NT2/D1 (cell line): ENCODE measurements around the gene PNPO.

Source experiments
- SUZ12 ChIP-seq: IDR thresholded peaks from 2 replicates; pipeline ENCODE4 v1.6.1; 2011; ENCODE audit not compliant: insufficient read length, insufficient read depth; ENCODE audit errors: extremely low read depth
- YY1 ChIP-seq: IDR thresholded peaks from 2 replicates; pipeline ENCODE4 v1.6.1; 2011; ENCODE audit not compliant: insufficient read length, insufficient read depth
- ZNF274 ChIP-seq: IDR thresholded peaks from 2 replicates; pipeline ENCODE4 v1.6.1; 2011; ENCODE audit warnings: mild to moderate bottlenecking, low read depth, low read length

DNA sequence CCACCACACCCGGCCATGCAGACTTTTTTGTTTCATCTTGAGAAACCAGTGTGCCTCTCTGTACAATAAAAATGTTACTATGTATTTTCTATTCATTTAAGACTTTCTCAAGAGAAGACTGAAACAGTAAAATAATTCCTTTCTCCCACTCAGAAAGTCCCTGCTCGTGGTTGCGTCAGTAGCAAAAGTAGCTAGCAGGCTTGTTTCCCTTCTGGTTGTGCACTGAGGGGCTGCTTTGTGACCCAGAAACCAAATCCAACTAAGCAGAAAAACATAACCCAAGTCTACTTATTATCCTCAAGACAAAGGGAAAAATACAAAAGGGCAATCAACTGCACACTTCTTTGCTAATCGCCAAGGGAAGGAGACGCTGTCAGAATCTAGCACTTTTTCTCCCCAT lies 3.4 kb upstream of the PNPO start:
- TF ChIP-seq YY1 (no peak), ZNF274 (no peak), SUZ12 (no peak)
